Karpas-422 (cell line): ENCODE data around the gene MIB2. TPM values are rescaled to one million over a fixed set of nuclear protein-coding genes. Genes with fewer than 3 reads are reported as not detected.

ENCODE experiments used
- DNase-seq: peaks from one replicate; pipeline ENCODE4 v3.0.0-alpha.2; 2015
- H2AFZ ChIP-seq: fragments of 200-600 bp; sonication (generic); 2 replicates; pipeline ENCODE4 v1.6.1; 2014; ENCODE audit warnings: antibody characterized with exemption, low read length, mixed read lengths
- H3K27ac ChIP-seq: fragments of 200-600 bp; sonication (generic); 2 replicates; pipeline ENCODE4 v1.5.1; 2014; ENCODE audit warnings: mild to moderate bottlenecking, low read length, moderate library complexity
- H3K27me3 ChIP-seq: fragments of 200-600 bp; sonication (generic); 2 replicates; pipeline ENCODE4 v1.6.1; 2014; ENCODE audit warnings: low read length, mixed read lengths
- H3K36me3 ChIP-seq: fragments of 200-600 bp; sonication (generic); 2 replicates; pipeline ENCODE4 v1.6.1; 2014; ENCODE audit warnings: low read length, mixed read lengths; ENCODE audit not compliant: insufficient read depth
- H3K4me1 ChIP-seq: fragments of 200-600 bp; sonication (generic); 2 replicates; pipeline ENCODE4 v1.6.1; 2014; ENCODE audit warnings: mild to moderate bottlenecking, low read length, mixed read lengths
- H3K4me2 ChIP-seq: fragments of 200-600 bp; sonication (generic); 2 replicates; pipeline ENCODE4 v1.6.1; 2014; ENCODE audit warnings: low read length, low read depth, mild to moderate bottlenecking; ENCODE audit not compliant: poor library complexity, severe bottlenecking
- H3K4me3 ChIP-seq: fragments of 200-600 bp; sonication (generic); 2 replicates; pipeline ENCODE4 v1.5.1; 2014; ENCODE audit warnings: mild to moderate bottlenecking, antibody characterized with exemption, low read length, mixed read lengths
- H3K79me2 ChIP-seq: fragments of 200-600 bp; sonication (generic); 2 replicates; pipeline ENCODE4 v1.6.1; 2014; ENCODE audit warnings: mild to moderate bottlenecking, low read length, mixed read lengths
- H3K9ac ChIP-seq: fragments of 200-600 bp; sonication (generic); 2 replicates; pipeline ENCODE4 v1.6.0; 2014; ENCODE audit warnings: low read length
- H3K9me2 ChIP-seq: fragments of 200-600 bp; sonication (generic), shearing (Covaris generic); replicated peaks from 2 replicates; pipeline ENCODE4 v1.6.0; 2014; ENCODE audit warnings: mild to moderate bottlenecking, low read length, moderate library complexity; ENCODE audit not compliant: insufficient read depth
- H3K9me3 ChIP-seq: fragments of 300-700, 200-600 bp; sonication (generic); 2 replicates; pipeline ENCODE4 v1.6.1; 2014; ENCODE audit warnings: low read length, mixed read lengths
- H4K20me1 ChIP-seq: fragments of 200-600 bp; sonication (generic); 2 replicates; pipeline ENCODE4 v1.6.1; 2014; ENCODE audit warnings: mild to moderate bottlenecking, antibody characterized with exemption, low read length, low read depth; ENCODE audit not compliant: insufficient read depth
- total RNA-seq: library from RNA; depleted of rRNA; stranded (reverse); fragments of >200 nt; shearing (Covaris generic); gene quantifications from 2 replicates; pipeline ENCODE4 v1.2.3, GENCODE V29; 2014; ENCODE audit warnings: low replicate concordance

MIB2 gene
- total RNA-seq, 1 experiment from 2014 or later = 24.8 TPM

DNA sequence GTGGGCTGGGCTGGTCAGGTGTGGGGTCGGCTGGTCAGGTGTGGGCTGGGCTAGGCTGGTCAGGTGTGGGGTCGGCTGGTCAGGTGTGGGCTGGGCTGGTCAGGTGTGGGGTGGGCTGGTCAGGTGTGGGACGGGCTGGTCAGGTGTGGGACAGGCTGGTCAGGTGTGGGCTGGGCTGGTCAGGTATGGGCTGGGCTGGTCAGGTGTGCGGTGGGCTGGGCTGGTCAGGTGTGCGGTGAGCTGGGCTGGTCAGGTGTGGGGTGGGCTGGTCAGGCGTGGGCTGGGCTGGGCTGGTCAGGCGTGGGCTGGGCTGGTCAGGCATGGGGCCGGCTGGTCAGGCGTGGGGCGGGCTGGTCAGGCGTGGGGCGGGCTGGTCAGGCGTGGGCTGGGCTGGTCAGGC, 9.1 kb upstream of the MIB2 start:
- Histone ChIP-seq H3K9ac (no peak overlapping the region), H3K27ac (no peak overlapping the region), H3K27me3 (no peaks in the 10 kb centered on the region), H3K9me2 (no peaks in the 10 kb centered on the region), H3K36me3 (no peaks in the 10 kb centered on the region), H3K4me3 (no peak overlapping the region), H4K20me1 (no peaks in the 10 kb centered on the region), H3K79me2 (no peaks in the 10 kb centered on the region), H3K4me2 (no peak overlapping the region), H2AFZ (no peak overlapping the region), H3K9me3 (no peaks in the 10 kb centered on the region), H3K4me1 (peaks cover 13% of the 10 kb centered on the region)
- no peak for DNase-seq

DNA sequence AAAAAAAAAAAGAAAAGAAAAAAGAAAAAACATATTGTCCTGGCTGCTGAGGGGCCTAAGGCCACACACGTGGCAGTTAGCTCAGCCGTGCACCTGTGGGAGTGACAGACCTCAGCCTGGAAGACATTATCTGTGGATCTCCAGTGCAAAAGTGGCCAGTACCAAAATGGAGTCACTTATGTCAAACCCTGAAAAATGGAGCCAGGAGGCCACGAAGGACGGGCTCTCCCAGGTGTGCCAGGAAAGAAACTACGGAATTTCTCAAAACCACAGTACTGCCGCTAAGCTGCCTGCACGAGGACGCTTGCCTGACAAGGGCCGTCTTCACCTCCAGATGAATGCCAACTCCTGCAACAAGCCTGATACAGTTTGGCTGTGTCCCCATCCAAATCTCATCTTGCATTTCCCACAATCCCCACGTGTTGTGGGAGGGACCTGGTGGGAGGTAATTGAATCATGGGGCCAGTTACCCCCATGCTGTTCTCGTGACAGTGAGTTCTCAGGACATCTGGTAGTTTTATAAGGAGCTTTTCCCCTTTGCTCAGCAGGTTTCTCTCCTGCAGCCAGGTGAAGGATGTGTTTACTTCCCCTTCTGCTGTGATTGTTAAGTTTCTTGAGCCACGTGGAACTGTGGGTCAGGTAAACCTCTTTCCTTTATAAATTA, 5.3 kb upstream of the MIB2 start:
- H2AFZ ChIP-seq = no peak overlapping the region
- no peaks in the 10 kb centered on the region for H3K9me2 ChIP-seq
- H3K9me3 ChIP-seq = no peaks in the 10 kb centered on the region
- peaks cover 7% of the 10 kb centered on the region; the same call in 1 of the 2 replicates for H3K79me2 ChIP-seq
- H3K27ac ChIP-seq = no peak overlapping the region
- H3K4me3 ChIP-seq = no peak overlapping the region
- no peak overlapping the region for H3K9ac ChIP-seq
- no peaks in the 10 kb centered on the region for H3K27me3 ChIP-seq
- peaks cover 11% of the 10 kb centered on the region; the same call in 1 of the 2 replicates for H4K20me1 ChIP-seq
- peaks cover 11% of the 10 kb centered on the region for H3K4me1 ChIP-seq
- H3K4me2 ChIP-seq = no peak overlapping the region
- no peaks in the 10 kb centered on the region for H3K36me3 ChIP-seq
- DNase-seq = no peak

DNA sequence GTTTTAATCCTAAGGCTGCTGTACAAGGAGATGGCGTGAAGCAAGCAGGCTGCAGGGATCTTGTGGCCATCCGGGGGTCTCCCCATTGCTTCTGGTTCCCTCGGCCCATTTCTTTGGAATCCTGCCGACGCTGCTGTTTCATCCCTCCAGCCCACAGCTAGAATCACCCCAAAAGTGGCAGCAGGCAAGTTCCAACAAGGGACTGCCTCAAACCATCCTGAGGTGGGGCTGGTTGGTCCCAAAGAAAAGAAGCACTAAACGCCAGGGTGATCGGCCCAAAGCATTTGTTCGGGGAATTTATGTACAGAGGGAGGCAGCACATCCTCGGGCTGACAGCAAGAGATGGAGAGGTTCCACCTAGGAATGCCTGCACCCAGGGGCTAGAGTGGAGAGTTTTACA, 4.5 kb upstream of the MIB2 start:
- H3K9me2 ChIP-seq = no peaks in the 10 kb centered on the region
- no peak overlapping the region for H2AFZ ChIP-seq
- H3K9me3 ChIP-seq = no peaks in the 10 kb centered on the region
- peaks cover 11% of the 10 kb centered on the region for H3K4me1 ChIP-seq
- H3K4me3 ChIP-seq = no peak overlapping the region
- H3K36me3 ChIP-seq = no peaks in the 10 kb centered on the region
- H3K27ac ChIP-seq = no peak overlapping the region
- no peak overlapping the region for H3K4me2 ChIP-seq
- no peak for DNase-seq
- H4K20me1 ChIP-seq = peaks cover 11% of the 10 kb centered on the region; the same call in 1 of the 2 replicates
- peaks cover 7% of the 10 kb centered on the region; the same call in 1 of the 2 replicates for H3K79me2 ChIP-seq
- H3K9ac ChIP-seq = no peak overlapping the region
- no peaks in the 10 kb centered on the region for H3K27me3 ChIP-seq

DNA sequence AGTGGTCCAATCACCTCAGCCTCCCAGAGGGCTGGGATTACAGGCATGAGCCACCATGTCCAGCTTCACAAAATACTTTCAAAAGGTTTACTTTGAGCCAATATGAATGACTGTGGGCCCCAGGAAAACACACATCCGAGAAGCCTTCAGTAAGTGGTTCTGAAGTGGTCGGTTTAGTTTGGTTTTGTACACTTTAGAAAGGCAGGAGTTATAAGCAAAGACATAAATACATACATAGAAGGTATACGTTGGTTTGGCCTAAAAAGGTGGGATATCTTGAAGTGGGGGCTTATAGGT, 3.2 kb upstream of the MIB2 start:
- H3K4me1 ChIP-seq = peaks cover 20% of the 10 kb centered on the region
- H3K9me3 ChIP-seq = no peaks in the 10 kb centered on the region
- H4K20me1 ChIP-seq = peaks cover 19% of the 10 kb centered on the region
- DNase-seq = no peak
- no peaks in the 10 kb centered on the region for H3K36me3 ChIP-seq
- H3K27me3 ChIP-seq = no peaks in the 10 kb centered on the region
- H2AFZ ChIP-seq = no peak overlapping the region
- no peaks in the 10 kb centered on the region for H3K9me2 ChIP-seq
- no peak overlapping the region for H3K4me2 ChIP-seq
- H3K27ac ChIP-seq = no peak overlapping the region
- peaks cover 14% of the 10 kb centered on the region; the same call in 1 of the 2 replicates for H3K79me2 ChIP-seq
- no peak overlapping the region for H3K4me3 ChIP-seq
- H3K9ac ChIP-seq = no peak overlapping the region

DNA sequence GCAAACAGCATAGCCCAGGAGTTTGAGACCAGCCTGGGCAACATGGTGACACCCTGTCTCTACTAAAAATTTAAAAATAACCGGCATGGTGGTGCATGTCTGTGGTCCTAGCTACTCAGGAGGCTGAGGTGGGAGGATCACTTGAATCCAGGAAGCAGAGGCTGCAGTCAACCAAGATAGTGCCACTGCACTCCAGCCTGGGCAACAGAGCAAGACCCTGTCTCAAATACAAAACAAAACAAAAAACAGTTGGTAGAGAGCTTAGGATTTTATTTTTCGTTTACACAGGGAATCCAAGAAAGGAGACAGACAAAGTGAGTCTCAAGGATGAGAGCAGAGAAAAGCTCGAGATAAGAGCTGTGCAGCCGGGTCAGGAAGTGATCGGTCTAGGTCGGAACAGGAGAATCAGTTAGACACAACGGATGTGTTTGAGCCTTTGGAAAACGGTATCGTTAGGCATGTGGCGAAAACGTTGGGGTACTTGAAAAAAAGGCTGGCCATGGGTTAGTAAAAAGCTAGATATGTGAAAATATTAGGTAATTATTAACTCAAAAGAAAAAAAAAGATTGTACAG, 1.7 kb upstream of the MIB2 start:
- no peaks in the 10 kb centered on the region for H3K9me2 ChIP-seq
- no peak overlapping the region for H3K27ac ChIP-seq
- H2AFZ ChIP-seq = no peak overlapping the region
- no peaks in the 10 kb centered on the region for H3K36me3 ChIP-seq
- peak overlapping the region; percentile 100 for H3K4me2 ChIP-seq
- no peak overlapping the region for H3K9ac ChIP-seq
- H4K20me1 ChIP-seq = peaks cover 19% of the 10 kb centered on the region
- H3K4me3 ChIP-seq = no peak overlapping the region
- no peaks in the 10 kb centered on the region for H3K9me3 ChIP-seq
- peaks cover 14% of the 10 kb centered on the region; the same call in 1 of the 2 replicates for H3K79me2 ChIP-seq
- H3K4me1 ChIP-seq = peaks cover 23% of the 10 kb centered on the region
- no peak for DNase-seq
- H3K27me3 ChIP-seq = no peaks in the 10 kb centered on the region

DNA sequence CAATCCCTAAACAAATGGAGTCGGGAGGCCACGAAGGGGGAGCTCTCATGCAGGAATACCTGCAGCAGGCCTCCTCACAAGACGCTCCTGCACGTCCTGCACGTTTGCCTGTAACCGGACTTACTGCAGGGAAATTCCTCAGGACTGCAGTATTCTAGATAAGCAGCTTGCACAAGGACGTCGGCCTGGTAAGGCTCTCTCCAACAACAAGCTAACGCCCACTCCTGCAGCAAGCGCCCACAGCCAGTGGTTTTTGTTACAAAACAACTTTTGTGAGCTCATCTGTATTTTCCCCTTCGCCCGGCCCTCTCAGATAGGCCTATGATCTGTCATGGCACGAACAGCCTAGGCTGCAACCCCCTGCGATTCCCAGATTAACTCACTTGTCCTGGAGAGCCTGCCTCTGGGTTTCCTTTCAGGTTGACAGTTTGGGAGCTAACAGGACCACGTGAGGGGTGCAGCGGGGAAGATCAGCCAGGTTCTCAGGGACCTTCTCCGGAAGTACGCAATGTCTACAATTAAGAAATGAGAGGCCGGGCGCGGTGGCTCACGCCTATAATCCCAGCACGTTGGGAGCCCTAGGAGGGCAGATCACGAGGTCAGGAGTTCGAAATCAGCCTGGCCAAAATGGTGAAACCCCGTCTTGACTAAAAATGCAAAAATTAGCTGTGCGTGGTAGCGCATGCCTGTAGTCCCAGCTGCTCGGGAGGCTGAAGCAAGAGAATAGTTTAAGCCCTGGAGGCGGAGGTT, 921 bp upstream of the MIB2 start:
- Histone ChIP-seq H3K9me2 (no peaks in the 10 kb centered on the region), H3K36me3 (no peaks in the 10 kb centered on the region), H3K4me2 (peak overlapping the region; percentile 100), H3K4me3 (peak overlapping the region; percentile 99), H3K27me3 (no peaks in the 10 kb centered on the region), H3K9ac (peak overlapping the region; percentile 75), H4K20me1 (peaks cover 19% of the 10 kb centered on the region), H2AFZ (0 out of 2 replicates have a peak overlapping the region, but pooled peaks have one; percentile 45), H3K27ac (no peak overlapping the region), H3K79me2 (peaks cover 14% of the 10 kb centered on the region; the same call in 1 of the 2 replicates), H3K9me3 (no peaks in the 10 kb centered on the region), H3K4me1 (peaks cover 23% of the 10 kb centered on the region)
- DNase-seq = no peak

- Histone ChIP-seq H3K27ac (no peak overlapping the region), H3K9ac (peak overlapping the region; percentile 75), H3K4me3 (peak overlapping the region; percentile 99), H3K36me3 (no peaks in the 10 kb centered on the region), H3K79me2 (peaks cover 14% of the 10 kb centered on the region; the same call in 1 of the 2 replicates), H3K9me2 (no peaks in the 10 kb centered on the region), H3K9me3 (no peaks in the 10 kb centered on the region), H3K27me3 (no peaks in the 10 kb centered on the region), H3K4me1 (peaks cover 23% of the 10 kb centered on the region), H2AFZ (0 out of 2 replicates have a peak overlapping the region, but pooled peaks have one; percentile 45), H3K4me2 (peak overlapping the region; percentile 100), H4K20me1 (peaks cover 19% of the 10 kb centered on the region)
- no peak for DNase-seq
These were observed 395 bp upstream of the MIB2 start for GRCh38 chr1:1614954-1615255.

DNA sequence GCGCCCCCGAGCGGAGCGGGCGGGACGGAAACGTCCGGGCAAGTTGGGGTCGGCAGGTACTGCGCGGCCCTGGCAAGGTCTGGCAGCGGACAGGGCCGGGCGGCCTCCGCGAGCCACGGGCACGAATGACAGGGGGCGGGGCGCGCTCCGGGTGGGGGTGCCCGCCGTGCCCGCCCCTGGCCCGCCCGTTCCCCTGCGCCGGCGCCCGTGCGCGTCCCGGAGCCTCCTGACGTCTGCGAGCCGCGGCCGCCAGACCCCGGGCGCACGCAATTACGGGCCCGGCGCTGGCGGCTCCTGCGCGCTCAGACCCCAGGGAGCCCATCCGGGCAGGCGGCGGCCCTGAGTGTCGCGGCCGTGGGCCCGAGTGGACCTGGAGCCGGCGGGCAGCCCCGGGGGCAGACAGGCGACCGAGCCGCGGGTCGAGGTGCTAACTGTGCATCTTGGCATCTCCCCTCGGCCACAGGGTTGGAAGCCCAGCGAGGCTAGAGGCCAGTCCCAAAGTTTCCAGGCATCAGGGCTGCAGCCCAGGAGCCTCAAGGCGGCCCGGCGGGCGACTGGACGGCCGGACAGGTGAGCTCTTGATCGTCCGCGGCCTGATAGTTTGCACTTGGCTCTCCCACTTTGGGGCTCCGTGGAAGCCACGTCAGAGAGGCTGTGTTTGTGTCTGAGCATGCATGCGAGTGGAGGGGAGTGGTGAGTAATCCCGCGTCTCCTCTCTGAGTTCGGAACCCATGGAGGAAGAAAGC, 918 bp downstream of the MIB2 start:
- Histone ChIP-seq H3K9ac (peak overlapping the region; percentile 100), H3K36me3 (no peaks in the 10 kb centered on the region), H3K27me3 (no peaks in the 10 kb centered on the region), H3K9me2 (no peaks in the 10 kb centered on the region), H3K4me1 (peaks cover 23% of the 10 kb centered on the region), H3K9me3 (no peaks in the 10 kb centered on the region), H4K20me1 (peaks cover 27% of the 10 kb centered on the region), H3K4me3 (peak overlapping the region; percentile 99), H3K79me2 (peaks cover 14% of the 10 kb centered on the region; the same call in 1 of the 2 replicates), H3K27ac (no peak overlapping the region), H2AFZ (no peak overlapping the region), H3K4me2 (peak overlapping the region; percentile 100)
- DNase-seq = peak; percentile 62
